Mesodermal cell (in vitro differentiated cells): Measurements from ENCODE around the gene PLA2G3.
"Not testable (repeated sequence)": the region's sequence is repeated elsewhere in the genome, so short reads cannot be mapped to it uniquely, and the experiment has no call there.

Experiments used
- H3K27ac ChIP-seq: 2 replicates; pipeline ENCODE4 v1.7.0; 2013; ENCODE audit warnings: mild to moderate bottlenecking, low read depth, low read length, moderate library complexity; ENCODE audit not compliant: severe bottlenecking
- H3K36me3 ChIP-seq: 2 replicates; pipeline ENCODE4 v1.7.1; 2013; ENCODE audit warnings: mild to moderate bottlenecking, low read length, moderate library complexity; ENCODE audit not compliant: control insufficient read depth, insufficient read depth
- H3K4me1 ChIP-seq: one replicate; pipeline ENCODE4 v1.7.1; 2013; ENCODE audit warnings: mild to moderate bottlenecking, low read length; ENCODE audit not compliant: insufficient read depth, control insufficient read depth, poor library complexity, severe bottlenecking
- H3K4me3 ChIP-seq: 2 replicates; pipeline ENCODE4 v1.7.0; 2013; ENCODE audit warnings: low read length, control low read depth, mild to moderate bottlenecking; ENCODE audit not compliant: insufficient read depth, poor library complexity, severe bottlenecking; ENCODE audit errors: extremely low read depth
- H3K9me3 ChIP-seq: 2 replicates; pipeline ENCODE4 v1.7.1; 2013; ENCODE audit warnings: mild to moderate bottlenecking, low read length, moderate library complexity; ENCODE audit not compliant: control insufficient read depth
- WGBS, 2 experiments: methylation state at CpG; one replicate each; pipeline ENCODE4 v1.1.5; 2013; ENCODE audit warnings: missing lambda C conversion rate in 2 of 2; ENCODE audit not compliant: insufficient coverage in 2 of 2; 5-methylcytosine and 5-hydroxymethylcytosine counted together

The PLA2G3 gene

GRCh38 chr22:31123292-31123602 is 17.1 kb downstream of the PLA2G3 start:
- Histone ChIP-seq H3K27ac (no peak overlapping the region), H3K9me3 (no peaks in the 10 kb centered on the region), H3K4me3 (peak overlapping the region; percentile 52), H3K4me1 (peaks cover 7% of the 10 kb centered on the region), H3K36me3 (no peaks in the 10 kb centered on the region)
- 74% methylated on average over 3 to 4 of the region's 4 CpGs for WGBS, 2 experiments

DNA sequence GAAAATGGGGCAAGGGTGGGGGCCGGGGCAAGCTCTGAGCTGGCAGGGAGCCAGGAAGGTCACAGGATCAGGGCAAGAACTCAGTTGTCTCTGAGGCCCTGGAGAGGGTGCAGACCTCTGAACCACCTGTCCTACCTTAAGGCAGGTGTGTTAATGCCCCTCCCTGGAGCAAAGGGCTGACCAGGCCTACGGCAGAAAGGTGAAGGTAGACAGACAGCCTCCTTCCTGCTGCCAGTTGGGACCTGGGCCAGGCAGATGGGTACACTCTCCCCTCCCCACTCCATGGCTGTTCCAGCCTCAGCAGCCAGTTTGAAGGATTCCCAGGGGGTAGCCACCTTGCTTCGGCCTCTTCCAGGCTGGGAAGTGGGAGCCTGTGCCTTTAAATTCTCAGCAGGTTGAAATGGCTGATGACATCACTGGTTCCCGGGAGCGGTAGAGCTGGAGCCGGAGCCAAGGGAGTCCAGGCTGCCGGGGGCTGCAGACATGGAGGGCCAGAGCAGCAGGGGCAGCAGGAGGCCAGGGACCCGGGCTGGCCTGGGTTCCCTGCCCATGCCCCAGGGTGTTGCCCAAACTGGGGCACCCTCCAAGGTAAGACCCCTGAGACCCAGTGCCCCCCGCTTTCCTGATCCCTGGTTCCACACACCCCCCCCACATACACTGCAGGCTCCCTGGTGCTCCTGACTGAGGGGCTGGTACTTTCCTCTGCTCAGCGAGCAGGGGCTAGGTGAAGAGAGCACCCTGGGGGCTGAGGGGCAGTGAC is 17.6 kb downstream of the PLA2G3 start, which contains the start of gene INPP5J:
INPP5J (plus strand) TSS at position 435 of the 760 bp plus-strand sequence; CDS start at position 484, 49 bp downstream.
- 20 to 33% methylated on average over 7 to 8 of the region's 10 CpGs for WGBS, 2 experiments
- Histone ChIP-seq H3K4me1 (peaks cover 7% of the 10 kb centered on the region), H3K36me3 (no peaks in the 10 kb centered on the region), H3K27ac (no peak within 1 kb of the TSS), H3K9me3 (no peaks in the 10 kb centered on the region), H3K4me3 (peak within 1 kb of the TSS; percentile 52)

DNA sequence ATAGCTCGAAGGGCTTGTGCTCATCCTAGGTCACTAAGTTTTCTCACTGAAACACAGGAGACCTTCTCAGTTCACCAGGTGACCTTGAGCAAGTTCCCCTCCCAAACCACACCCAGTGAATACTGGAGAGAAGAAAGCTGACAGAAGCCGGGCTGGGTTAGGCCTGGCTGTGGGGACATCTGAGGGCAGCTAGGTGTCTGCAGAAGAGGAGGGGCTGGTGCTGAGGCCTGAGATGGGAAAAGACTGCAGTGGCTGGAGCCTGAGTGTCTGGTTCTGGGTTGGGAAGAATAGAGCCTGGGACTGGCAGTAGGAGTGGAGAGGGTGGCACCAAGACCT is 18.1 kb downstream of the PLA2G3 start:
- WGBS, 2 experiments, result 92 to 95% methylated on average over 2 of the region's 2 CpGs

GRCh38 chr22:31121403-31121802 is 18.9 kb downstream of the PLA2G3 start:
- WGBS, 2 experiments, result 96 to 98% methylated on average over 4 of the region's 4 CpGs
- Histone ChIP-seq H3K4me3 (no peak overlapping the region), H3K27ac (no peak overlapping the region), H3K36me3 (no peaks in the 10 kb centered on the region), H3K4me1 (peaks cover 7% of the 10 kb centered on the region), H3K9me3 (no peaks in the 10 kb centered on the region)

More for the DNA sequence above, 18.1 kb downstream of the PLA2G3 start:
- Histone ChIP-seq H3K4me1 (peaks cover 7% of the 10 kb centered on the region), H3K9me3 (no peaks in the 10 kb centered on the region), H3K36me3 (no peaks in the 10 kb centered on the region), H3K27ac (no peak overlapping the region), H3K4me3 (no peak overlapping the region)

DNA sequence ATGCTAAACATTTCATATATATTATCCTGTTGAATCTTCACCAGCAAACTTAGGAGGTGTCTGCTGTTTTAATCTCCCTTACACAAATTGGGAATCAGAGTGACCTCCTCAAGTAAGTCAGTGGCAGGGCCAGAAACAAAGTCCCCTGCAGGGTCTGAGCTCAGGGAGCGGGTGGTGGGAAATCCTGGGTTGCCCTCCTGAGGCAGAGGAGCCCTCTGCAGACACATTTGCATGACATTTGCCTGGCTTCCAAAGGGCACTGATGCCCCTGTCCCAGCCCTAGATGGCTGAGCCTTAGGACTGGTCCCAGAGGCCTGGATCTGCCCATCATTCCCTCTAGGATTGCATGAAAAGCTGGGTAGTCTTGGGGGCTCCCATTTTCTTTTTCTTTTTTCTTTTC is 19.7 kb downstream of the PLA2G3 start:
- H3K27ac ChIP-seq, result no peak overlapping the region
- peaks cover 7% of the 10 kb centered on the region for H3K4me1 ChIP-seq
- 80 to 100% methylated on average over 1 of the region's 1 CpG for WGBS, 2 experiments
- H3K36me3 ChIP-seq, result no peaks in the 10 kb centered on the region
- H3K9me3 ChIP-seq, result no peaks in the 10 kb centered on the region
- no peak overlapping the region for H3K4me3 ChIP-seq

GRCh38 chr22:31120230-31120629 is 20.1 kb downstream of the PLA2G3 start:
- H3K4me1 ChIP-seq, result peaks cover 7% of the 10 kb centered on the region
- H3K4me3 ChIP-seq, result no peak overlapping the region
- WGBS, 2 experiments, result 56 to 59% methylated on average over 3 of the region's 5 CpGs
- no peak overlapping the region for H3K27ac ChIP-seq
- no peaks in the 10 kb centered on the region for H3K9me3 ChIP-seq
- no peaks in the 10 kb centered on the region for H3K36me3 ChIP-seq

DNA sequence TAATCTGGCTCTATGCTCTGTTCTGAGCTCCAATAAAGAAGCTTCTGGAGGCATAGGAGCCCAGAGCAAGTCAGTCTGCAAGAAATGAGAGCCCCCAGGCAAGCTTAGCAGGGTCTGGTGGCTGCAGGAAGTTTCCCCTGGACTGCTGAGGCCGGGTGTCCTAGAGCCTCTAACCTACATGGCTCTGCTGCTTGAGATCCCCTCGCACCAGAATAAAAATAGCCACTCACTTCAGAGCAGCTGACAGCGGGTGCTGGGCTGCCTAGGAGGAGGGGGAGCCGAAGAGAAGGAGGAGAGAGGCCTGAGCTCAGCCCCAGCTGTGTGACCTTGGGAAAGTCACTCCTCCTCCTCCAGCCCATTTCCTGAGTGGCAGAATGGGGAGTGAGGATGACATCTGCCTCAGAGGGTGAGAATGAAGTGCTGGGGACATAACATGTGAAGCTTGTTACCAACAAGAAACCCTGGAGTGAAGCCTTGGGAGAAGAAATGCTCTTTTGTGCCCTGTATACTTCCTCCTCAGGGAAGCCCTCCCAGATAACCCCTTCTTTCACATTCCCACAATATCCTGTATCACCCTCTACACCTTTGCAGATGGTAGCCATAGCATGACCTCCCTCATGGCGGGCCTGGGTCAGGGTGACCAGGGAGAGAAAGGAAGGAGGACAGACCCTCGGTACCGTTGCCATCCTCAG is 21.1 kb downstream of the PLA2G3 start:
- H3K36me3 ChIP-seq, result no peaks in the 10 kb centered on the region
- H3K4me1 ChIP-seq, result peaks cover 7% of the 10 kb centered on the region
- no peaks in the 10 kb centered on the region for H3K9me3 ChIP-seq
- no peak overlapping the region for H3K27ac ChIP-seq
- WGBS, 2 experiments, result 65 to 100% methylated on average over 1 to 2 of the region's 7 CpGs
- no peak overlapping the region for H3K4me3 ChIP-seq

- no peaks in the 10 kb centered on the region for H3K36me3 ChIP-seq
- peaks cover 7% of the 10 kb centered on the region for H3K4me1 ChIP-seq
- 92 to 93% methylated on average over 3 of the region's 3 CpGs for WGBS, 2 experiments
- no peaks in the 10 kb centered on the region for H3K9me3 ChIP-seq
- H3K4me3 ChIP-seq, result no peak overlapping the region
- no peak overlapping the region for H3K27ac ChIP-seq
These were observed 22.1 kb downstream of the PLA2G3 start for GRCh38 chr22:31118046-31118820.

GRCh38 chr22:31112547-31113091 is 27.7 kb downstream of the PLA2G3 start:
- not testable (repeated sequence) for H3K4me3 ChIP-seq, H3K27ac ChIP-seq, H3K4me1 ChIP-seq, H3K9me3 ChIP-seq, H3K36me3 ChIP-seq
- WGBS, 2 experiments, result 92% methylated on average over 7 of the region's 7 CpGs

- peak overlapping the region; percentile 25 for H3K4me3 ChIP-seq
- 0 to 9% methylated on average over 3 to 4 of the region's 5 CpGs for WGBS, 2 experiments
- H3K9me3 ChIP-seq, result no peaks in the 10 kb centered on the region
- peaks cover 5% of the 10 kb centered on the region for H3K4me1 ChIP-seq
- peak overlapping the region; percentile 24 for H3K27ac ChIP-seq
- peaks cover 16% of the 10 kb centered on the region for H3K36me3 ChIP-seq
These were observed 32.5 kb downstream of the PLA2G3 start for GRCh38 chr22:31107894-31108218.
